NB4 (cell line): ENCODE data around the gene PSMC4.

Experiments used
- CTCF ChIP-seq: IDR thresholded peaks from one replicate; pipeline ENCODE4 v1.5.1; 2012; ENCODE audit warnings: low read depth, low read length
- MAX ChIP-seq: IDR thresholded peaks from 2 replicates; pipeline ENCODE4 v1.6.1; 2011; ENCODE audit warnings: low read depth, low read length
- POLR2A ChIP-seq: IDR thresholded peaks from 2 replicates; pipeline ENCODE4 v1.6.1; 2011; ENCODE audit warnings: mild to moderate bottlenecking; ENCODE audit not compliant: insufficient read length; ENCODE audit errors: extremely low read depth

DNA sequence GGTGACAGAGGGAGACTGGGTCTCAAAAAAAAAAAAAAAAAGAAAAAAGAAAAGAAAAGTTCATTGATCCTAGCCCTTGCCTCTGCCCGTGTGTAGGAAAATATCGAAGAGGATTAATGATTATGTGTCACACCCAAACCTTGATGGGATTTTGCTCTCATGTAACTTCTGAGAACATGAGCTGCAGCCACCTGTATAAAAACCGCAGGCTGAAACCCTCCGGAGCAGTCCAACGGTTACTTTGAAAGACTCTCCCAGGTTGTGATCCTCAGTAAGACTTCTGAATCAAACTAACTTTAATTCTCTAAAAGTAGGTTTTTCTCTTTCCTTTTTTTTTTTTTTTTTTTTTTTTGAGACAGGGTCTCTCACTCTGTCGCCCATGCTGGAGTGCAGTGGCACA is 4.3 kb upstream of the PSMC4 start:
- TF ChIP-seq POLR2A (no peak), CTCF (no peak), MAX (no peak)
